Measurements from ENCODE around the gene ARID1B. TPM values are rescaled to one million over a fixed set of nuclear protein-coding genes. Genes with fewer than 3 reads are reported as not detected.

ARID1B gene
- total RNA-seq, 1 experiment from 2014 or later: 35.6 TPM

- H3K9me2 ChIP-seq (ENCODE audit: insufficient read depth): no peaks in the 10 kb centered on the region
- DNase-seq (ENCODE audit: low read depth, low spot score) (no peak), ATAC-seq (no peak)
- POLR2A ChIA-PET: no interaction called here
- no peaks in the 10 kb centered on the region for H3K4me1 ChIP-seq (ENCODE audit: control insufficient read depth in 1 of 2, insufficient read depth in 2 of 2, low read length in 2 of 2)
- no peak overlapping the region for H2AFZ ChIP-seq (ENCODE audit: low read depth, low read length, poor library complexity, severe bottlenecking)
- H3K4me2 ChIP-seq (ENCODE audit: low read length): no peak overlapping the region
- H3K9ac ChIP-seq (ENCODE audit: low read length): no peak overlapping the region
- H3K27ac ChIP-seq (ENCODE audit: low read depth, low read length): no peak overlapping the region
- RAD21 ChIA-PET (ENCODE audit: low non-redundant PET in 1 of 2, low total read pairs in 2 of 2, uncharacterized antibody in 2 of 2, unreplicated experiment in 2 of 2): no interaction called here
- BruUV-seq (replicated peaks): no TSS peak
- no peaks in the 10 kb centered on the region for H3K79me2 ChIP-seq (ENCODE audit: insufficient read depth, low read length)
- no peaks in the 10 kb centered on the region for H3K36me3 ChIP-seq (ENCODE audit: control insufficient read depth in 1 of 2, insufficient read depth in 2 of 2, low read length in 2 of 2)
- intact Hi-C loops (cut with micrococcal nuclease): no loop called here
- H3K9me3 ChIP-seq (ENCODE audit: control insufficient read depth in 1 of 2, insufficient read depth in 1 of 2, low read depth in 1 of 2, low read length in 2 of 2): no peaks in the 10 kb centered on the region
- TF ChIP-seq CEBPB (IDR thresholded peaks at IDR 0.05; ENCODE audit: low read depth) (no peak), REST (IDR thresholded peaks at IDR 0.05; ENCODE audit: low read depth) (no peak), MAX (IDR thresholded peaks at IDR 0.05) (no peak), ELF1 (IDR thresholded peaks at IDR 0.05; ENCODE audit: borderline replicate concordance, low read depth) (no peak), FOSL1 (IDR thresholded peaks at IDR 0.05; ENCODE audit: low read depth) (no peak), YY1 (IDR thresholded peaks at IDR 0.05; ENCODE audit: extremely low read depth, insufficient replicate concordance, low read depth, low read length) (no peak), CTCF (IDR thresholded peaks at IDR 0.05 in 2 of 3, conservative IDR thresholded peaks at IDR 0.05 in 1 of 3; ENCODE audit: borderline replicate concordance in 1 of 3, insufficient read depth in 1 of 3, low read depth in 2 of 3, low read length in 2 of 3) (no peak), POLR2AphosphoS5 (IDR thresholded peaks at IDR 0.05; ENCODE audit: low read depth, low read length) (no peak), TCF7L2 (IDR thresholded peaks at IDR 0.05; ENCODE audit: borderline replicate concordance, extremely low read depth, insufficient read depth, insufficient read length) (no peak), ZBTB33 (IDR thresholded peaks at IDR 0.05; ENCODE audit: extremely low read depth, insufficient replicate concordance, low read length) (no peak), SP1 (IDR thresholded peaks at IDR 0.05; ENCODE audit: low read depth) (no peak), ZNF274 (IDR thresholded peaks at IDR 0.05; ENCODE audit: low read depth, low read length) (no peak), JUND (IDR thresholded peaks at IDR 0.05) (no peak), CBX3 (IDR thresholded peaks at IDR 0.05; ENCODE audit: low read depth) (no peak), RAD21 (IDR thresholded peaks at IDR 0.05; ENCODE audit: low read depth) (no peak), EZH2 (IDR thresholded peaks at IDR 0.05) (no peak), SRF (IDR thresholded peaks at IDR 0.05; ENCODE audit: low read depth) (no peak), SIN3A (IDR thresholded peaks at IDR 0.05; ENCODE audit: low read depth) (no peak)
- no peaks in the 10 kb centered on the region for H4K20me1 ChIP-seq (ENCODE audit: insufficient read depth)
- no peaks in the 10 kb centered on the region for H3K27me3 ChIP-seq (ENCODE audit: insufficient read depth, low read length)
- no peak overlapping the region for H3K4me3 ChIP-seq (replicated peaks in 1 of 2; ENCODE audit: low read depth in 1 of 2, low read length in 2 of 2)
- CTCF ChIA-PET: no interaction called here
These were observed 310.8 kb downstream of the ARID1B start for GRCh38 chr6:157087974-157088373.
